HG03108 (cell line): ENCODE data around the gene LEKR1.
A peak's percentile ranks its signal among the peaks of the same experiment; 100 is the strongest.
"Not testable (repeated sequence)": the region's sequence is repeated elsewhere in the genome, so short reads cannot be mapped to it uniquely, and the experiment has no call there.

ENCODE experiments used
- ATAC-seq: cut with Tn5 transposase; IDR thresholded peaks from one replicate; pipeline ENCODE4 v1.9.1; 2021; ENCODE audit warnings: moderate library complexity; ENCODE audit not compliant: unreplicated experiment

LEKR1 gene

GRCh38 chr3:156836701-156837100, 10.5 kb downstream of the LEKR1 start:
- ATAC-seq, result no peak

DNA sequence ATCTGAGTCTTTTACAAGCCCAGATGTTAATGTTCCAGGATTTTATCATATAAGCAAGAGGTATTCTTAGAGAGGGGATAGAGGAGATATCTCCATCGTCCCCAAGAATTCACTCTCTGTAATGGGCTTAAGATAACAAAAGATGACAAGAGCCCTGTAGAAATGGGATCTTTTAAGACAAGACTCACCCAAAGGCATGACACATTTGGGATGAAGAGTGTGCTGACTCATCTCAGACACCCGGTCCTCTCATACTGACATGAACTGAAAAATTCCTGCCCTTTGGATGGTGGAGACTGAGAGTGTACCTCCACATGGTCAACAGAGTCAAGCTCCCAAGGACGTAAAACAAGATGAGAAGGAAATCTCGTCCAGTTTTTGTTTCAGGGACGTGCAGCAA, 11.0 kb downstream of the LEKR1 start:
- no peak for ATAC-seq

DNA sequence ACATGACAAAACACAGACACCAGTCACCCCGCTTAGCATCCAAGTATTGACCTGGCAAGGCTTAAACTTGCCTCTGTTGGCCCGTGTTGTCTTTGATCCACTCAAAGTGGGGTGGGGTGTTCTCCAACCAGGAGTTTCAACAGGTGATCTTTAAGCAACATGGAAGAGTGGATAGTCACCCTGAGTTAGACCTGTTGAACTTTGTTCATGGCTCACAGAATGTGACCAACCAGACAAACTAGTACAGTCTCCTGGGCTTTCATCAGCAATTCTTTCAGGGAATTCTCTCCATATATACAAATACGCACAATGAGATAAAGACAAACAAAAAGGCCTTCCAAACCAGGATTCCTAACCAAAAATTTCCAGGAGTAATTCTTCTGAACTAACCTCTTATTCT, 11.9 kb downstream of the LEKR1 start:
- no peak for ATAC-seq

DNA sequence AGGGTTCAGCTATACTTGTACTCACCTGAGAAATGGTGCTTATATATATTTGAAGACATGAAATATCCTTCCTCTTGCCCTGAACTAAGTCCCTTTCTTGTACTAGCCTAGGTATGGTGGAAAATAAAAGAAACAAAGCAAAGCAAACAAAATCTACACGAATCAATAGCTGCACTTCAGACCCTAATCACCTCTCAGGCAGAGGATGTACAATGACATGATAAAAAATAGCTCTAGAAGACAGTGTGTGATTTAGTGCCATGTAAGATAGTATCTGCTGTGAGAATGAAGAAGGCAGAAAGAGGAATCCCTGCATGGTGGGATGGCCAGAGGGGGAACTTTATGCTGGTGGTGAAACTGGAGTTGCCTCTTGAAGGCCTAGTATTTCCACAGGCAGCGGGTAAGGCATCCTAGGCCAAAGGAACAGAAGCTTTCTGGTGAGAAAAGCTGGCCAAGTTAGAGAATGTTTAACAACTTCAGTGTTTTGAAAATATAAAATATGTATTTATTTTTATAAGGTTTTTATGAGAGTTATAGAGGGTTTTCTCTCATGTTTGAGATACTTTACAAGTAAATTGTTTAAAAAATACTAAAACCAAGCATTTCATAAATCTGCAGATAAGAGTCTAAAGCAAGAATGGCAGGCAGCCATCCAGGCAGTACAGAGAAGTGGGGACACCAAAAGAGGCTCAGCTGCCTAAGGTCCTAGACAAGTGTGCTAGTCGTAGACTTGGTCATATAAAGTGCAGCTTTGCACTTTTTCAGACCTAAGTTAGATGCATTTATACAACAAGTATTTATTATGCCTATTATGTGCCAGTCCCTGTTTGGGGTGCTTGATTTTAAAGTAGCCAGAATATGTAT, 14.9 kb downstream of the LEKR1 start:
- ATAC-seq, result no peak

- no peak for ATAC-seq
Measured at GRCh38 chr3:156843071-156843808, 17.1 kb downstream of the LEKR1 start.

- ATAC-seq, result no peak
Measured at GRCh38 chr3:156847752-156848448, 21.7 kb downstream of the LEKR1 start.

GRCh38 chr3:156859578-156859977, 33.4 kb downstream of the LEKR1 start:
- ATAC-seq, result peak; percentile 86

DNA sequence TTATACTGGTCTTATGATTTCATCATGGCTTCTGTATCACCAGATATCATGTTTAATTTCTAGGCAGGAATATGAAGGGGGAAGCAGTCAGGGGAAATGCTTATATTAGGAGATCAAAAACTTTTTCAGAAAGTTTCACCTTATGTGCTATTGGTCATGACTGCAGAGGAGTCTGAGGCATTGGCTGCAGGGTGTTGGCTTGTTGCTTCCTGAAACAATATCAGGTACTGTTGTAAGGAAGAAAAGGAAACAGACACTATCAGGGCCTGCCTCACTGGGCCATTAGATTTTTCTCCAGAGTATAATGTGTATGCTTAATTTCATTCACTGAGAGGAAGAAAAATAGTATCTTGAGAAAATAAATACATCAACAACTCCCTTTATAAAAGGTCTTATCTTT, 34.7 kb downstream of the LEKR1 start:
- no peak for ATAC-seq

DNA sequence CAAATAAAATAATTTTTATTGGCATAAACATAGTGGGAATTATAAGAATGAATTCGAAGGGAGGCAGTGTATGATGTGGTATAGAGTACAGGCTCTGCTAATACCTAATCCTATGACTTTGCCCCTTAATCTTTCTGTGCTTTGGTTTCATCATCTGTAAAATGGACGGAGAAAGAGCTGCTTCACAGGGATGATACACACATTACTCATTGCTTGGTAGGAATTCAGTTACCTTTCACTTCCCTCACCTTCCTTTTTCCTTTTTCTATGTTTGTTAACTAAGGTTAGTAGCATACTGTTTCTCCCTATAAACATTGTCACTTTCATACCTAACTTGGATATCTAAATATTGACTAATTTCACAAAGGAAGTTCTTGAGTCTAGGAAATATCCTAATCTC, 36.2 kb downstream of the LEKR1 start:
- no peak for ATAC-seq

GRCh38 chr3:156865732-156866131, 39.6 kb downstream of the LEKR1 start:
- ATAC-seq, result no peak

- ATAC-seq, result no peak
Measured at GRCh38 chr3:156867174-156867573, 41.0 kb downstream of the LEKR1 start.

DNA sequence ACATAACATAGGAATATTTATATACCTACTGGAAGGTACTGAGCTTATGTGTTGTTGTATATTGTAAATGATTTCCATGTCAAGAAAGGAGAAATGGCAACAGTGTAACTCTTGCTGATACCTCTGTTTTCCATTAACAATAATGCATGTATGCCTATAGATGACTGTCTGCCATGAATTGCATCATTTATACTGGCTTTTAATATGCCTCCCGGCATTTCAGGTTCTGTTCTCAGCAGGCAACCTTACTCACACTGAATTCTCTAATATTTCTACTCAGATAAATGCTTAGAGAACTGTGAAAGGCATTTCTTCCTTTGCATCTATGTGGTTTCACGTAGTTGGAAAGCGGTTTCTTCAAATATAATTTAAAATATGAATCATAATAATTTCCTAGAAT, 41.8 kb downstream of the LEKR1 start:
- no peak for ATAC-seq

DNA sequence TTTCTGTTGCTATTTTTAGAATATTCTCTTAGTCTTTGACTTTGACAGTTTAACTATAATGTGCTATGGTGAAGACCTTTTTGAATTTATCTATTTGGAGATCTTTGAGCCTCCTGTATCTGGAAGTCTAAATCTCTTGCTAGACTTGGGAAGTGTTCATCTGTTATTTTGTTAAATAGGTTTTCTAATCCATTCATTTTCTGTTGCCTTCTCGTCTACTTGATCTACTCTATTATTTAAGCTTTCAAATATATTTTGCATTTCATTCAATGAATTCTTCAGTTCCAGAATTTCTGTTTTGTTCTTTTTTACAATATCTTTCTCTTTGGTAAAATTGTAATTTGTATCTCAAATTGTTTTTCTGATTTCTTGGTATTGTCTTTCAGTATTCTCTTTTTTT, 47.8 kb downstream of the LEKR1 start:
- ATAC-seq, result no peak

DNA sequence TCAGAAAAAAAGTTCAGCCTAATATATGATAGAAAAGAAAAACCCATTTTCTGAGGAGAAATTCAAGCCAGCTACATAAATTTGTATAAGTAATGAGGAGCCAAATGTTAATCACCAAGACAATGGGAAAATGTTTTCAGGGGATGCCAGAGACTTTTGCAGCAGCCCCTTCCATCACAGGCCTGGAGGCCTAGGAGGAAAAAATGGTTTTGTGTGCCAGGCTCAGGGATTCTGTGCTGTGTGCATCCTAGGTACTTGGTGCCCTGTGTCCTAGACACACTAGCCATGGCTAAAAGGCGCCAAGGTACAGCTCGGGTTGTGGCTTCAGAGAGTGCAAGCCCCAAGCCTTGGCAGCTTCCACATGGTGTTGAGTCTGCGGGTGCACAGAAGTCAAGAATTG, 53.3 kb downstream of the LEKR1 start:
- not testable (repeated sequence) for ATAC-seq

- ATAC-seq, result no peak
Measured at GRCh38 chr3:156885761-156886160, 59.6 kb downstream of the LEKR1 start.

- no peak for ATAC-seq
Measured at GRCh38 chr3:156888176-156888575, 62.0 kb downstream of the LEKR1 start.

- ATAC-seq, result no peak
Measured at GRCh38 chr3:156888576-156888975, 62.4 kb downstream of the LEKR1 start.

- ATAC-seq, result no peak
Measured at GRCh38 chr3:156892701-156893100, 66.5 kb downstream of the LEKR1 start.

- ATAC-seq, result not testable (repeated sequence)
Measured at GRCh38 chr3:156895374-156895773, 69.2 kb downstream of the LEKR1 start.

DNA sequence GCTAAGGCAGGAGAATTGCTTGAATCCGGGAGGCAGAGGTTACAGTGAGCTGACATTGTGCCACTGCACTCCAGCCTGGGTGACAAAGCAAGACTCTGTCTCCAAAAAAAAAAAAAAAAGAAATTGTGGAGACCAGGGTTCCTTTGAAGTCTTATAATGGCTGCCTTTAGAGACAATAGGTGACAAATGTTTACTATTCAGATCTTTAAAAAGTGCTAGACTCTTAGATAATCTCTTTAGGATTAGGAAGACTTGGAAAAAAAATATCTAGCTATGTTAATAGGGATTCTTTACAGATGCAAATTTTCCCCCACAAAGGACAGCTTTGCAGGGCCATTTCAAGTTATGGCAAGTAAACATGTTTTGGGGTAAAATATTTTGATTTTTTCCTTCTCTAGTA, 71.7 kb downstream of the LEKR1 start:
- not testable (repeated sequence) for ATAC-seq

DNA sequence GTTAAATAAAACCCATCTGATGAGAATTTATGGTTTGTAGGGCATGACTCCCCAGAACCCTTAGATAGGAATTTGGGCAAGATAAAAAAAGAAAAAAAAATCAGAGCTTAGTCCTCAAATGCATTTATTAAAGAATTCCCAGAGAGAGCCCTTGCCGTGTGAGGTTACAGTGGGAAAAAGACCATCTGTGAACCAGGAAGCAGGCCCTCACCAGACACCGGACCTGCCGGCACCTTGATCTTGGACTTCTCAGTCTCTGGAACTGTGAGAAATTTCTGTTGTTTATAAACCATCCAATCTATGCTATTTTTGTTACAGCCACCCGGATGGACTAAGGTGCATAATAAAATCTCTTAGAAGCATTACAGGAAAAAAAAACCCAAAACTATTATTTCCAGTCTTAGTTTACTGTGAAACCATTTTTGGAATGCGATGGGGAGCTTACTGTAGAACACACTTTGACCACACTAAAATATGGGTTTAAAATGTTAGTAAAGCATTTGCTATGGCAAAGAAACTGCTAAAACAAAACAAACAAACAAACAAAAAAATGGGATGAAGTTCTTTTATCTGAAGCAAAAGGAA, 72.2 kb downstream of the LEKR1 start:
- no peak for ATAC-seq
